HUES6 (cell line): ENCODE measurements around the gene OR2AE1.

Experiments used
- H3K27ac ChIP-seq: 2 replicates; pipeline ENCODE4 v1.7.0; 2013; ENCODE audit warnings: low read depth, mild to moderate bottlenecking, low read length, inconsistent platforms
- H3K27me3 ChIP-seq: 2 replicates; pipeline ENCODE4 v1.6.1; 2013; ENCODE audit warnings: low read length; ENCODE audit not compliant: control insufficient read depth, insufficient read depth
- H3K36me3 ChIP-seq: 2 replicates; pipeline ENCODE4 v1.6.1; 2013; ENCODE audit warnings: low read length; ENCODE audit not compliant: control insufficient read depth, insufficient read depth
- H3K4me1 ChIP-seq: 2 replicates; pipeline ENCODE4 v1.6.1; 2013; ENCODE audit warnings: low read length; ENCODE audit not compliant: control insufficient read depth, insufficient read depth
- H3K4me3 ChIP-seq: 2 replicates; pipeline ENCODE4 v1.5.1; 2013; ENCODE audit warnings: low read depth, low read length
- H3K9ac ChIP-seq: one replicate; pipeline ENCODE4 v1.6.1; 2013; ENCODE audit warnings: mild to moderate bottlenecking, low read length
- H3K9me3 ChIP-seq: 2 replicates; pipeline ENCODE4 v1.6.1; 2013; ENCODE audit warnings: low read depth, low read length; ENCODE audit not compliant: control insufficient read depth, insufficient read depth

OR2AE1 gene

DNA sequence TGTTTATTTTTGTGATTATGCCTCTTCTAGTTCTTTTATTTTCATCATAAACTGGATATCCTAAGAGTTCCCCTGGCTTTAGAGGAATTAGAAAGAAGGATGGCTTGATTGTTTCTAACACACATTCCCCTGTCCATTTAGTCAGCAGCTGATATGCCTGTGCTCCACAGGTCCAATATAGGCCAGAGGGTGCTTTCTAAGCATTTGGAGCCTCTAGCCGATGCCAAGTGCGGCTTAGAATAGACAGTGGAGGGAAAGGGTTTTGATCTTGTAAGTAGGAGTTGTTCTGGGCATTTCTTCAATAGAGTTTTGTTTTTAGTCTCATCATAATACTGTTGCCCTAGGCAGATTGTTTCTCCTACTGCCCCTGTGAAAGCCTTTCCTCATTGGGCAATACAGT, 42.5 kb downstream of the OR2AE1 start:
- Histone ChIP-seq H3K36me3 (no peaks in the 10 kb centered on the region), H3K27me3 (no peaks in the 10 kb centered on the region)

DNA sequence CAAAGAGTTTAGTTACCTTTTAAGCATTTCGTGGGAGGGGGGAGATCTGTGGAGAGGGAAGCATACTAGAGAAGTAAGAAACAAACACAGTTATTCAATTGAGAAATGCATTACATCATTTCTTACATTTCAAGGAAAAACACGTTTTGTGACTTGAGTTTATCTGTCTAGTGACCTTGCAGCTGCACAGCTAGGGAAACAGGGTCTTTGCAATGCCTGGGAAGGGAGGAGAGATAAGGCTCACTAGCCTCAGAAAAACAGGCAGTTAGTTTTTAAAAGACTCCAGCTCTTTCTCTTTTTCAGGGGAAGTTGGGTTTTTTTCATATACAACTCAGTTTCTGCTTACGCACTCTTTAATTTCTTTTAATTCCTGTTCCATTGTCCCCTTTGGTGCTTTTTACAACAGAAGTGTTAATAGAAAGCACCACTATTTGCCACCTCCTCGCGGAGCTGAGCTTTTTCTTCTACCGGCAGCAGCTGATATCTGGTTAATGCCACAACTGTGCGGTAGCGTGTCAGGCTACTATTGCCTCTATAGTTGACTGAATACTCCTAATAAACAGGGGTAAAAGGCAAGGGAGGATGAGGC, 43.5 kb downstream of the OR2AE1 start:
- Histone ChIP-seq H3K36me3 (no peaks in the 10 kb centered on the region), H3K27me3 (no peaks in the 10 kb centered on the region), H3K9ac (no peak overlapping the region), H3K4me1 (no peaks in the 10 kb centered on the region), H3K9me3 (no peaks in the 10 kb centered on the region), H3K4me3 (no peak overlapping the region), H3K27ac (no peak overlapping the region)

More for the DNA sequence above, 42.5 kb downstream of the OR2AE1 start:
- Histone ChIP-seq H3K4me1 (peaks cover 8% of the 10 kb centered on the region), H3K9me3 (no peaks in the 10 kb centered on the region), H3K9ac (no peak overlapping the region), H3K27ac (no peak overlapping the region), H3K4me3 (no peak overlapping the region)

DNA sequence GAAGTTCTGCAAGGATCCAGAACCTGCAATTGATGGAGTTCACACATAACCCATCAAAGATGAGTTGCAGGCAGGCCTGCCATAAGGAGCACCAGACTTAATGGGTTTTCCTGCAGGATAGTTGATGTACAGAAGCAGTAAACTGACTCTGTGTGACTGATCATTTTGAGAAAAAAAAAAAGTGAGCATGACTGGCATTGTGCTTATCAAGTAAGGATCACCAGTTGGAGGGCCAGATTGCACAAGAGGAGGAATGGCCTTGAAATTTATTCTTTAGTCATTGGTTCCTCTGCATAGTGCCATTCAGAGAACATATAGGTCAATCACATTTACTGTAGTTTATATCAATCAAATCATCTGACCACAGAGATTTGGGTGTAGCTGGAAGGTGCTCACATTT, 45.2 kb downstream of the OR2AE1 start:
- no peaks in the 10 kb centered on the region for H3K4me1 ChIP-seq
- no peaks in the 10 kb centered on the region for H3K27me3 ChIP-seq
- no peaks in the 10 kb centered on the region for H3K36me3 ChIP-seq
- no peak overlapping the region for H3K27ac ChIP-seq
- no peak overlapping the region for H3K4me3 ChIP-seq
- H3K9ac ChIP-seq = no peak overlapping the region
- no peaks in the 10 kb centered on the region for H3K9me3 ChIP-seq

DNA sequence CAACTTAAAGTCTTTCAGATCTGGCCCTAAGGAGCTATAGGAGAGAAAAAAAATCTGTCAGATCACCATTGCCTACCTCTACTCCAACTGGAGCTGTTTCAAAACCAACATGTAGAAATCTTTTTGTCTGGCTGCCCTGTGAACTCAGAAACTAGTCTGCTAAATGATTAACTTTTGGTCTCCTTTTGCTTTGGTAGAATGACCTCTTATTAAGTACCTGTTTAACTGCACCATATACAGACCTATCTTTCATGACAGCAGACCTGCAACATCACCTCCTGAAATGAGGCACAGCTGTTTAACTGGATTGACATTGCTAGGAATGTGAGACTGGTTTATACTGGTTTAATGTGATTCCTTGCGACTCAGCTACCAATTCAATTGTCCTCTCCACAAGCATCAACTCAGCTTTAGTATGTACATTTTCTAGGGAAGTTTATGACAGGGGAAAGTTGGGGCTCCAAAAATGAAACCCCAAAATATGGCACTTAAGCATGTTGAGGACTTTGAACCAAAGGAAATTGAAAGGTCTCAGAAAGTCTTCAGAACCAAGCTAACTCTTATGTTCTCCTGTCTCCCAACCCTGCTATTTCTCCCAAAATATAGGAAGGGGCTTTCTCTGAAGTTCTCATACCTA, 47.2 kb downstream of the OR2AE1 start:
- Histone ChIP-seq H3K27ac (no peak overlapping the region), H3K9me3 (no peaks in the 10 kb centered on the region), H3K36me3 (no peaks in the 10 kb centered on the region), H3K4me3 (no peak overlapping the region), H3K27me3 (no peaks in the 10 kb centered on the region), H3K4me1 (peaks cover 6% of the 10 kb centered on the region; the same call in 1 of the 2 replicates), H3K9ac (no peak overlapping the region)

DNA sequence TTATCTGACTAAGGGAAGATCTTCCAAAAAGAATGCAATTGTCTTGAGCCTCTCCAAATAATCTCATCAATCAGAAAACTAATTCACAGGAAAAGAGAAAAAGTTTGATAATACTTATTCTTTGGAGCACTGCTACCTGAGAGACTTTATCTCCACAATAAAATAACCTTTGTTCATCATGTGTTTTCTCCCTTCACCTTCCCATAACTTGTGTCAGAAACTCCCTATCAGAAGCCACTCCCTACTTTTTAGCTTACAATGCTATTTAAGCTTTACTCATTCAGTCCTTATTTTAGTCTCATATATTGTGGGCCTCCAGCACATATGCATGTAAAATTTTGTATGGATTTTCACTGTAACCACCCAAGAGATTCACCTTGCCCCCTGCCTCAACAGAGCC, 48.0 kb downstream of the OR2AE1 start:
- Histone ChIP-seq H3K9me3 (no peaks in the 10 kb centered on the region), H3K36me3 (no peaks in the 10 kb centered on the region), H3K27me3 (no peaks in the 10 kb centered on the region), H3K4me3 (no peak overlapping the region), H3K27ac (no peak overlapping the region), H3K9ac (no peak overlapping the region), H3K4me1 (peaks cover 6% of the 10 kb centered on the region; the same call in 1 of the 2 replicates)

DNA sequence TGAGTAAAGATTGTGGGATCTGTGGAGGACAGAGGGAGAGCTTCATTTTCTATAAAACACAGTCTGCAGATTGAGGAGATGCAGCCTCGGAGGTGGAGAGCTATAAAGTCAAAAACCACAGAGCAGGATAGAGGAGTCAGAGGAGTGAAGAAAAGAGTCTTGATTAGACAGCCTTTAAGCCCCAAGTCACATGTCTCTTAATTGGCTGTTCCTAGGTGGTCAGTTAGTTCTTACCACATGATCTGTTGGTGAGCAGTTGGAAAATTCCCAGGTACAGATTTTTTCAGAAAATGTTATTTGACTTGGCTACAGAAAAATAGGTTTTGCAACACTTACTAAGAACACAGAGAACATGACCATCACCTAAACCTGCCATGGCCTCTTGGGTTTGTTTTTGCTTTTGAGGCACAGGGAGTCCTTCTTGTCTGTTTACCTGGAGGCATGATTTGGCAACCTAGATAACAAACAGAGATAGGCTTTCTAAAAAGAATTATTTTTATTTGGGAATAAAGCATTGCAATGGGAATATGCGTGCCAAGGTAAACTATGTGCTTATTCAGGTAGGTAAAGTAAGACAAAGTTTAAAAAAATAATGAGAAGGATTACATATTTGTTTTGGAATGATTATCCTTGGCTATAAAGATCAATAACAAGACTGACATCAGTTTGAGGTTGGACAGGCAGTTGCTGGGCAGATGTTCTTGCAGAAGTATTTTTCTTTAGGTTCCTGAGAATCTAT, 49.6 kb downstream of the OR2AE1 start:
- H3K27ac ChIP-seq = no peak overlapping the region
- no peaks in the 10 kb centered on the region for H3K27me3 ChIP-seq
- peaks cover 6% of the 10 kb centered on the region; the same call in 1 of the 2 replicates for H3K4me1 ChIP-seq
- H3K36me3 ChIP-seq = no peaks in the 10 kb centered on the region
- H3K9me3 ChIP-seq = no peaks in the 10 kb centered on the region; the same call in 1 of the 2 replicates
- no peak overlapping the region for H3K4me3 ChIP-seq
- no peak overlapping the region for H3K9ac ChIP-seq
